Right atrium auricular region (tissue), 2 donors: ENCODE measurements around the gene DHRS7B. TPM values are rescaled to one million over a fixed set of nuclear protein-coding genes. Genes with fewer than 3 reads are reported as not detected.
"Not testable (repeated sequence)": the region's sequence is repeated elsewhere in the genome, so short reads cannot be mapped to it uniquely, and the experiment has no call there.

ENCODE experiments used
- DNase-seq: peaks from one replicate; pipeline ENCODE4 v3.0.0-alpha.2; 2019; ENCODE audit warnings: low spot score
- H3K27ac ChIP-seq, 2 donors: fragments of 200-600 bp; sonication (generic); 1 replicate in 1 of 2; 2 replicates in 1 of 2; pipeline ENCODE4 v1.5.1; 2016 to 2019
- H3K27me3 ChIP-seq, 2 donors: fragments of 200-600 bp; sonication (generic); one replicate each; pipeline versions ENCODE4 v1.5.1 to v1.6.0; 2017 to 2019
- H3K36me3 ChIP-seq: fragments of 200-600 bp; sonication (generic); one replicate; pipeline ENCODE4 v1.5.1; 2016
- H3K4me1 ChIP-seq, 2 donors: fragments of 200-600 bp; sonication (generic); one replicate each; pipeline versions ENCODE4 v1.5.1 to v1.6.0; 2017 to 2019
- H3K4me3 ChIP-seq, 2 donors: fragments of 200-600 bp; sonication (generic); 1 replicate in 1 of 2; 2 replicates in 1 of 2; pipeline ENCODE4 v1.5.1; 2017 to 2019; ENCODE audit warnings: mild to moderate bottlenecking in 1 of 2, moderate library complexity in 1 of 2
- H3K9me3 ChIP-seq, 2 donors: fragments of 200-600 bp; sonication (generic); one replicate each; pipeline ENCODE4 v1.5.1; 2019
- CTCF ChIP-seq, 2 donors: fragments of 200-600 bp; sonication (generic); IDR thresholded peaks; one replicate each; pipeline ENCODE4 v1.5.1; 2019; ENCODE audit warnings: antibody characterized with exemption in 2 of 2
- total RNA-seq, 2 donors: library from RNA; depleted of rRNA; stranded (reverse); fragments of >200 nt; gene quantifications; one replicate each; pipeline ENCODE4 v1.1.0, GENCODE V29; 2016

DHRS7B gene
- total RNA-seq, 2 donors from 2014 or later: 35.8 to 45.3 TPM

DNA sequence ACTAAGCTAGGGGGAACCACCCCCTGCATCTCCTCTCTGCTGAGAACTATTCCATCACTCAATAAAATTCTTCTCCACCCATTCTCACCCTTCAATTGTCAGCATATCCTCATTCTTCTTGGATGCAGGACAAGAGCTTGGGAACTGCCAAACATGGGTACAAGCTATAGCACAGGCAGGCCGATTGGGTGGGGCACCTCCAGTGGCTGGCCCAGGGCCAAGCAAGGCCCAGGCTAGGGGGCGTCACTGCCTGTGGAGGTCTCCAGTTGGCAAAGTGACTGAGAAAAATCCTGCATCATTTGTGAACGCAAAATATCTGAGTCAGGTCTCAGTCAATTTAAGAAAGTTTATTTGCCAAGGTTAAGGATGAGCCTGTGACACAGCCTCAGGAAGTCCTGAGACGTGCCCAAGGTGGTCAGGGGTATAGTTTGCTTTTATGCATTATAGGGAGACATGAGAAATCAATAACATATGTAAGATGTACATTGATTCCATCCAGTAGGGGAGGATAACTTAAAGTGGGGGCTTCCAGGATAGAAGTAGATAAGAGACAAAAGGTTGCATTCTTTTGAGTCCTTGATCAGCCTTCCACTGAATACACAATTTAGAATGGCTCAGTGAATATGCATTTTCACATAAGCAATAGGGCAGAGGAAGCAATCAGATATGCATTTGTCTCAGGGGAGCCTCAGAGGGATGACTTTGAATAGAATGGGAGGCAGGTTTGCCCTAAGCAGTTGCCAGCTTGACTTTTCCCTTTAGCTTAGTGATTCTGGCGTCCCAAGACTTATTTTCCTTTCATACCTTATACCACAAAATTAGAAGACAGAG lies 21.5 kb upstream of the DHRS7B start:
- no peak for DNase-seq
- TF ChIP-seq CTCF (IDR thresholded peaks at IDR 0.05): no peak
- Histone ChIP-seq H3K4me3 (no peak overlapping the region), H3K4me1 (no peaks in the 10 kb centered on the region), H3K36me3 (no peaks in the 10 kb centered on the region), H3K27ac (no peak overlapping the region), H3K9me3 (no peaks in the 10 kb centered on the region), H3K27me3 (no peaks in the 10 kb centered on the region)

DNA sequence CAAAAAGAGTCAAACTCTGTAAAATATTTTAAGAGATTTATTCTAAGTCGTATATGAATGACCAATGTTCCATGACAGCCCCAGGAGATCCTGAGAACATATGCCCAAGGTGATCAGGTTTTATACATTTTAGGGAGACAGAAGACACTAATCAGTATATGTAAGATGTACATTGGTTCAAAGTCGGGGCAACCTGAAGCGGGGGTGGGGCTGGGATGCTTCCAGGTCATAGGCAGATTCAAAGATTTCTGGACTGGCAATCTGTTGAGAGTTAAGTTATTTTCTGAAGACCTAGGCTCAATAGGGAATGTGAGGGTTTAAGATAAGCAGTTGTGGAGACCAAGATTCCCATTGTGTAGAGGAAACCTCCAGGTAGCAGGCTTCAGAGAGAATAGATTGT lies 20.4 kb upstream of the DHRS7B start:
- no peaks in the 10 kb centered on the region for H3K4me1 ChIP-seq
- no peak overlapping the region for H3K27ac ChIP-seq
- H3K27me3 ChIP-seq: no peaks in the 10 kb centered on the region
- no peak for TF ChIP-seq CTCF (IDR thresholded peaks at IDR 0.05)
- H3K4me3 ChIP-seq: no peak overlapping the region
- H3K36me3 ChIP-seq: no peaks in the 10 kb centered on the region
- DNase-seq: no peak
- H3K9me3 ChIP-seq: no peaks in the 10 kb centered on the region

DNA sequence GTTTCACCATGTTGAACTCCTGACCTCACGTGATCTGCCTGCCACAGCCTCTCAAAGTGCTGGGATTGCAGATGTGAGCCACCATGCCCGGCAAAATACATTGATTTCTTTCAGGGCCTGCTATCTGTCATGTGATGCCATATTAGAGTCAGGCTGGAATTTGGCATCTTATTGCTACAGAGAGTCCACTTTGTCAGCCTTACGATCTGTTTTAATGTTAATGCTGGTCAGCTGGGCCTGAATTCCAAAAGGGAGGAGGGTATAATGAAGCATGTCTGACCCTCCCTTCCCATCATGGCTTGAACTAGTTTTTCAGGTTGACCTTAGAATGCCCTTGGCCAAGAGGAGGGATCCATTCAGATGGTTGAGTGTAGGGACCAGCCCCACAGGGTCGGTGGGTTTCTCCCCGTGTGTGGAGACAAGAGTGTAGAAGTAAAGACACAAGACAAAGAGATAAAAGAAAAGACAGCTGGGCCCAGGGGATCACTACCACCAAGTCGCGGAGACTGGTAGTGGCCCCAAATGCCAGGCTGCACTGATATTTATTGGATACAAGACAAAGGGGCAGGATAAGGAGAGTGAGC lies 19.6 kb upstream of the DHRS7B start:
- not testable (repeated sequence) for H3K9me3 ChIP-seq, H3K27me3 ChIP-seq, H3K36me3 ChIP-seq, H3K4me3 ChIP-seq, DNase-seq, H3K4me1 ChIP-seq, H3K27ac ChIP-seq

- H3K4me1 ChIP-seq: no peaks in the 10 kb centered on the region
- no peaks in the 10 kb centered on the region for H3K27me3 ChIP-seq
- no peak overlapping the region for H3K4me3 ChIP-seq
- no peak for TF ChIP-seq CTCF (IDR thresholded peaks at IDR 0.05)
- no peak overlapping the region for H3K27ac ChIP-seq
- no peak for DNase-seq
- H3K36me3 ChIP-seq: no peaks in the 10 kb centered on the region
- no peaks in the 10 kb centered on the region for H3K9me3 ChIP-seq
These were observed 18.1 kb upstream of the DHRS7B start for GRCh38 chr17:21108651-21109050.

- no peak for TF ChIP-seq CTCF (IDR thresholded peaks at IDR 0.05)
- Histone ChIP-seq H3K4me3 (no peak overlapping the region), H3K4me1 (no peaks in the 10 kb centered on the region), H3K36me3 (no peaks in the 10 kb centered on the region), H3K9me3 (no peaks in the 10 kb centered on the region), H3K27ac (no peak overlapping the region), H3K27me3 (no peaks in the 10 kb centered on the region)
- no peak for DNase-seq
These were observed 13.6 kb upstream of the DHRS7B start for GRCh38 chr17:21113049-21113690.

- no peak for DNase-seq
- Histone ChIP-seq H3K9me3 (no peaks in the 10 kb centered on the region), H3K4me1 (no peaks in the 10 kb centered on the region), H3K27ac (no peak overlapping the region), H3K27me3 (no peaks in the 10 kb centered on the region), H3K4me3 (no peak overlapping the region), H3K36me3 (no peaks in the 10 kb centered on the region)
- TF ChIP-seq CTCF (IDR thresholded peaks at IDR 0.05): no peak
These were observed 13.0 kb upstream of the DHRS7B start for GRCh38 chr17:21113716-21114115.

- DNase-seq, H3K9me3 ChIP-seq, H3K27me3 ChIP-seq, H3K27ac ChIP-seq, H3K36me3 ChIP-seq, H3K4me3 ChIP-seq, H3K4me1 ChIP-seq: not testable (repeated sequence)
These were observed 12.0 kb upstream of the DHRS7B start for GRCh38 chr17:21114791-21115190.
